GM12878 (cell line): ENCODE results near the gene TMEM72. TPM values are rescaled to one million over a fixed set of nuclear protein-coding genes. Genes with fewer than 3 reads are reported as not detected.

Experiments used
- ASH2L ChIP-seq: fragments of 300-600, 200-600 bp; sonication (generic); IDR thresholded peaks from 2 replicates; pipeline ENCODE4 v1.6.1; 2017; ENCODE audit warnings: low read depth, mild to moderate bottlenecking, borderline replicate concordance
- BACH1 ChIP-seq: fragments of 450-650 bp; IDR thresholded peaks from 2 replicates; pipeline ENCODE4 v1.6.1; 2017; ENCODE audit warnings: mild to moderate bottlenecking, borderline replicate concordance
- BHLHE40 ChIP-seq, 2 experiments: fragments of 450-650 bp in 1 of 2; IDR thresholded peaks; 2 replicates each; pipeline ENCODE4 v1.6.1; 2011 to 2017; ENCODE audit warnings: low read depth in 2 of 2, borderline replicate concordance in 1 of 2, improper control_type of control experiment in 1 of 2, low read length in 1 of 2, mild to moderate bottlenecking in 1 of 2
- CEBPB ChIP-seq, 2 experiments: fragments of 150-350 bp in 1 of 2; IDR thresholded peaks; 2 replicates each; pipeline ENCODE4 v1.6.1; 2012 to 2014; ENCODE audit warnings: low read depth in 2 of 2, low read length in 2 of 2, borderline replicate concordance in 1 of 2, inconsistent platforms in 1 of 2
- DPF2 ChIP-seq: fragments of 450-650 bp; IDR thresholded peaks from 2 replicates; pipeline ENCODE4 v1.6.1; 2017; ENCODE audit warnings: mild to moderate bottlenecking
- EED ChIP-seq: sonication (generic); IDR thresholded peaks from 2 replicates; pipeline ENCODE4 v1.6.1; 2016; ENCODE audit warnings: antibody characterized with exemption, low read depth
- GABPA ChIP-seq: IDR thresholded peaks from 2 replicates; pipeline ENCODE4 v1.6.1; 2014; ENCODE audit warnings: antibody characterized with exemption, low read depth, mild to moderate bottlenecking, inconsistent platforms
- HDAC2 ChIP-seq: fragments of 200-600 bp; sonication (generic); IDR thresholded peaks from 2 replicates; pipeline ENCODE4 v1.6.1; 2017
- KLF5 ChIP-seq: fragments of 450-650 bp; IDR thresholded peaks from 2 replicates; pipeline ENCODE4 v1.6.1; 2014; ENCODE audit warnings: mild to moderate bottlenecking; ENCODE audit not compliant: partially characterized antibody
- MEF2B ChIP-seq: fragments of 450-650 bp; IDR thresholded peaks from 2 replicates; pipeline ENCODE4 v1.6.1; 2018; ENCODE audit warnings: mild to moderate bottlenecking, moderate library complexity; ENCODE audit not compliant: partially characterized antibody, poor library complexity, severe bottlenecking
- MTA2 ChIP-seq: fragments of 450-650 bp; IDR thresholded peaks from 2 replicates; pipeline ENCODE4 v1.6.1; 2016; ENCODE audit warnings: low read depth, mild to moderate bottlenecking, moderate library complexity
- NFYA ChIP-seq: IDR thresholded peaks from 2 replicates; pipeline ENCODE4 v1.6.1; 2011; ENCODE audit warnings: low read depth, mild to moderate bottlenecking, low read length, improper control_type of control experiment, borderline replicate concordance
- NR2F1 ChIP-seq: fragments of 450-650 bp; conservative IDR thresholded peaks from 2 replicates; pipeline ENCODE4 v1.6.1; 2017; ENCODE audit warnings: mild to moderate bottlenecking
- NRF1 ChIP-seq: conservative IDR thresholded peaks from 2 replicates; pipeline ENCODE4 v1.6.1; 2011; ENCODE audit warnings: mild to moderate bottlenecking, low read depth, low read length, improper control_type of control experiment
- SIX5 ChIP-seq: IDR thresholded peaks from 2 replicates; pipeline ENCODE4 v1.6.1; 2011; ENCODE audit warnings: mild to moderate bottlenecking, low read depth, low read length, moderate library complexity; ENCODE audit not compliant: severe bottlenecking
- SREBF1 ChIP-seq: IDR thresholded peaks from 2 replicates; pipeline ENCODE4 v1.6.1; 2012; ENCODE audit warnings: mild to moderate bottlenecking, low read length
- STAT3 ChIP-seq: IDR thresholded peaks from 2 replicates; pipeline ENCODE4 v1.6.1; 2011; ENCODE audit warnings: low read depth, low read length, improper control_type of control experiment
- TCF7 ChIP-seq: IDR thresholded peaks from 2 replicates; pipeline ENCODE4 v1.6.1; 2014; ENCODE audit warnings: antibody characterized with exemption, borderline replicate concordance
- ZZZ3 ChIP-seq: IDR thresholded peaks from 2 replicates; pipeline ENCODE4 v1.6.1; 2011; ENCODE audit warnings: low read depth; ENCODE audit not compliant: control insufficient read depth, insufficient read length
- polyA plus RNA-seq, 11 experiments: library from polyadenylated mRNA; depleted of rRNA in 4 of 11; unstranded in 6 of 11; stranded (reverse) in 5 of 11; fragments of >200 nt; fragmentation: Nextera tagmentation in 4 of 11; fragmentation: Illumina TruSeq in 1 of 11; extraction: Ambion mirVana in 4 of 11; extraction: Trizol in 1 of 11; gene quantifications; 1 replicate in 1 of 11; 2 replicates in 10 of 11; pipeline versions ENCODE4 v1.2.1 to v1.2.3, GENCODE V29; 2011 to 2016; ENCODE audit warnings: inconsistent platforms in 2 of 11, missing spikeins in 2 of 11, low read depth in 1 of 11
- total RNA-seq, 4 experiments: library from RNA; depleted of rRNA in 3 of 4; stranded (reverse); fragments of >200 nt in 3 of 4; fragmentation: Illumina TruSeq in 1 of 4; extraction: Trizol in 1 of 4; gene quantifications; 2 replicates each; pipeline versions ENCODE4 v1.2.1 to v1.2.3, GENCODE V29; 2013 to 2021
- TF ChIP-seq, protein P1 (sequence below): fragments of 450-650 bp; IDR thresholded peaks from 2 replicates; pipeline ENCODE4 v1.6.1; 2017; ENCODE audit warnings: low read depth, mild to moderate bottlenecking, moderate library complexity
- TF ChIP-seq, protein P2 (sequence below): fragments of 450-650 bp; IDR thresholded peaks from 2 replicates; pipeline ENCODE4 v1.6.1; 2016; ENCODE audit warnings: mild to moderate bottlenecking
- TF ChIP-seq, protein P3 (sequence below): IDR thresholded peaks from 2 replicates; pipeline ENCODE4 v1.6.1; 2012; ENCODE audit warnings: low read depth, low read length, improper control_type of control experiment
- TF ChIP-seq, protein P4 (sequence below): IDR thresholded peaks from 2 replicates; pipeline ENCODE4 v1.6.1; 2011; ENCODE audit warnings: low read depth, low read length, improper control_type of control experiment, borderline replicate concordance
- TF ChIP-seq, protein P5 (sequence below): fragments of 150-350 bp; IDR thresholded peaks from 2 replicates; pipeline ENCODE4 v1.6.1; 2014; ENCODE audit warnings: mild to moderate bottlenecking, low read depth, low read length

TMEM72 gene
- total and polyA plus RNA-seq, 10 of the 15 experiments (the other 5 are each of a cell fraction or from before 2014, with no cell fraction given): 0.12 TPM; not detected in 9

DNA sequence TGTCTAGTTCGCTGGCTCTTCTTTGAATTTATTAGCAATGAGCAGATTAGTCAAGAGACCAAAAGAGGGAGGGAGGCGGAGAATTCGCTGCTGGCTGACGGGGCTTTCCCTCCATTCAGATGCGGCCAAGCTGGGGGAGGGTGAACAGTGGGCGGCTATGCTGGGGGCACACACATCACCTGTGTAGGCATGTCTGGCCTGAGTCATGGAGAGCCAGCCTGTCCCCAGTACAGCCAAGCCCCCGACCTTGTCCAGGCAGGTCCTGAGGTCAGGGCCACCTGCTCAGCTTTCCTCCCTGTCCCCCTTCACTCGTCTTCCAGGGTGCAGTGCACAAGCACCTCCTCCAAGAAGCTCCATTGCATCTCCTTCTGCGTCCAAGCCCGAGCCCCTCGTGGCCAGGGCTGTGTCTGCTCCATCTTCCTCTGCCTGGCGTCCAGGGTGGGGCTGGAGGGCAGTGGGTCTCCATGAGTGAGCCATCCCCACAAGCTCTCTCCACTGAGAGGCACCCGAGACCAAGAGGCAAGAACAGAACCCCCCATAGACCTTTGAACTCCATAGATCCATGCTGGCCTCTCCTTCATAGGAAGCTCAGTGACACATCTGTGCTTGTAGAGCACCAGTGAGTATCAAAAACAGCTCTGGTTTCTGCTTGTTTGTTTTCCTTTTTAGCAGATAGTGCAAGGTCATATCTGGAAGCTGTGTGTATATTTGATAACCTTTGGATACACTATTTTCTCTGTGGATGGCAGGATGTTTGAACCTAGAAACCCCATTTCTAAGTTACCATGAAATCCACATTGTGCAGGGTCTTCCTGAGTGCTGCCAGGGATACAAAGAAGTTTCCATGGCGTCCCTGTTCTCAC lies 69.4 kb downstream of the TMEM72 start (continued):
- TF ChIP-seq, protein P1, sequence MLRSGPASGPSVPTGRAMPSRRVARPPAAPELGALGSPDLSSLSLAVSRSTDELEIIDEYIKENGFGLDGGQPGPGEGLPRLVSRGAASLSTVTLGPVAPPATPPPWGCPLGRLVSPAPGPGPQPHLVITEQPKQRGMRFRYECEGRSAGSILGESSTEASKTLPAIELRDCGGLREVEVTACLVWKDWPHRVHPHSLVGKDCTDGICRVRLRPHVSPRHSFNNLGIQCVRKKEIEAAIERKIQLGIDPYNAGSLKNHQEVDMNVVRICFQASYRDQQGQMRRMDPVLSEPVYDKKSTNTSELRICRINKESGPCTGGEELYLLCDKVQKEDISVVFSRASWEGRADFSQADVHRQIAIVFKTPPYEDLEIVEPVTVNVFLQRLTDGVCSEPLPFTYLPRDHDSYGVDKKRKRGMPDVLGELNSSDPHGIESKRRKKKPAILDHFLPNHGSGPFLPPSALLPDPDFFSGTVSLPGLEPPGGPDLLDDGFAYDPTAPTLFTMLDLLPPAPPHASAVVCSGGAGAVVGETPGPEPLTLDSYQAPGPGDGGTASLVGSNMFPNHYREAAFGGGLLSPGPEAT: peak; percentile 19; the same call in 1 of the 2 replicates
- no peak for TF ChIP-seq NFYA
- TF ChIP-seq STAT3: no peak
- no peak for TF ChIP-seq TCF7
- no peak for TF ChIP-seq MEF2B
- 0 out of 2 replicates have a peak, but pooled peaks have one; percentile 20 for TF ChIP-seq NR2F1
- TF ChIP-seq BACH1: no peak
- no peak for TF ChIP-seq ASH2L
- TF ChIP-seq, protein P2, sequence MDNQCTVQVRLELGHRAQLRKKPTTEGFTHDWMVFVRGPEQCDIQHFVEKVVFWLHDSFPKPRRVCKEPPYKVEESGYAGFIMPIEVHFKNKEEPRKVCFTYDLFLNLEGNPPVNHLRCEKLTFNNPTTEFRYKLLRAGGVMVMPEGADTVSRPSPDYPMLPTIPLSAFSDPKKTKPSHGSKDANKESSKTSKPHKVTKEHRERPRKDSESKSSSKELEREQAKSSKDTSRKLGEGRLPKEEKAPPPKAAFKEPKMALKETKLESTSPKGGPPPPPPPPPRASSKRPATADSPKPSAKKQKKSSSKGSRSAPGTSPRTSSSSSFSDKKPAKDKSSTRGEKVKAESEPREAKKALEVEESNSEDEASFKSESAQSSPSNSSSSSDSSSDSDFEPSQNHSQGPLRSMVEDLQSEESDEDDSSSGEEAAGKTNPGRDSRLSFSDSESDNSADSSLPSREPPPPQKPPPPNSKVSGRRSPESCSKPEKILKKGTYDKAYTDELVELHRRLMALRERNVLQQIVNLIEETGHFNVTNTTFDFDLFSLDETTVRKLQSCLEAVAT: no peak
- peak; percentile 37; the same call in 1 of the 2 replicates for TF ChIP-seq DPF2
- no peak for TF ChIP-seq NRF1
- no peak for TF ChIP-seq EED
- no peak for TF ChIP-seq MTA2
- TF ChIP-seq HDAC2: no peak
- TF ChIP-seq, protein P3, sequence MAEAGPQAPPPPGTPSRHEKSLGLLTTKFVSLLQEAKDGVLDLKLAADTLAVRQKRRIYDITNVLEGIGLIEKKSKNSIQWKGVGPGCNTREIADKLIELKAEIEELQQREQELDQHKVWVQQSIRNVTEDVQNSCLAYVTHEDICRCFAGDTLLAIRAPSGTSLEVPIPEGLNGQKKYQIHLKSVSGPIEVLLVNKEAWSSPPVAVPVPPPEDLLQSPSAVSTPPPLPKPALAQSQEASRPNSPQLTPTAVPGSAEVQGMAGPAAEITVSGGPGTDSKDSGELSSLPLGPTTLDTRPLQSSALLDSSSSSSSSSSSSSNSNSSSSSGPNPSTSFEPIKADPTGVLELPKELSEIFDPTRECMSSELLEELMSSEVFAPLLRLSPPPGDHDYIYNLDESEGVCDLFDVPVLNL: no peak
- no peak for TF ChIP-seq ZZZ3
- TF ChIP-seq, protein P4, sequence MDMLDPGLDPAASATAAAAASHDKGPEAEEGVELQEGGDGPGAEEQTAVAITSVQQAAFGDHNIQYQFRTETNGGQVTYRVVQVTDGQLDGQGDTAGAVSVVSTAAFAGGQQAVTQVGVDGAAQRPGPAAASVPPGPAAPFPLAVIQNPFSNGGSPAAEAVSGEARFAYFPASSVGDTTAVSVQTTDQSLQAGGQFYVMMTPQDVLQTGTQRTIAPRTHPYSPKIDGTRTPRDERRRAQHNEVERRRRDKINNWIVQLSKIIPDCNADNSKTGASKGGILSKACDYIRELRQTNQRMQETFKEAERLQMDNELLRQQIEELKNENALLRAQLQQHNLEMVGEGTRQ: no peak
- TF ChIP-seq CEBPB (IDR thresholded peaks at IDR 0.05; ENCODE audit: borderline replicate concordance in 1 of 2, low read depth in 2 of 2, low read length in 2 of 2): no peak
- TF ChIP-seq KLF5: no peak
- TF ChIP-seq, protein P5, sequence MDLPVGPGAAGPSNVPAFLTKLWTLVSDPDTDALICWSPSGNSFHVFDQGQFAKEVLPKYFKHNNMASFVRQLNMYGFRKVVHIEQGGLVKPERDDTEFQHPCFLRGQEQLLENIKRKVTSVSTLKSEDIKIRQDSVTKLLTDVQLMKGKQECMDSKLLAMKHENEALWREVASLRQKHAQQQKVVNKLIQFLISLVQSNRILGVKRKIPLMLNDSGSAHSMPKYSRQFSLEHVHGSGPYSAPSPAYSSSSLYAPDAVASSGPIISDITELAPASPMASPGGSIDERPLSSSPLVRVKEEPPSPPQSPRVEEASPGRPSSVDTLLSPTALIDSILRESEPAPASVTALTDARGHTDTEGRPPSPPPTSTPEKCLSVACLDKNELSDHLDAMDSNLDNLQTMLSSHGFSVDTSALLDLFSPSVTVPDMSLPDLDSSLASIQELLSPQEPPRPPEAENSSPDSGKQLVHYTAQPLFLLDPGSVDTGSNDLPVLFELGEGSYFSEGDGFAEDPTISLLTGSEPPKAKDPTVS: no peak
- TF ChIP-seq BHLHE40 (IDR thresholded peaks at IDR 0.05; ENCODE audit: borderline replicate concordance in 1 of 2, low read depth in 2 of 2, low read length in 1 of 2): peak in 1 of 2 experiments; percentile 35; a peak in 1 of 4 replicates
- no peak for TF ChIP-seq SIX5
- no peak for TF ChIP-seq GABPA
- no peak for TF ChIP-seq SREBF1
